HEK293 (cell line): ENCODE measurements around the gene USP12.

Experiments
- CTCF ChIA-PET: fragments of 350-600 bp; formaldehyde crosslinking; extraction: SDS; loops from one replicate; lab custom pipeline; 2021; ENCODE audit warnings: antibody characterized with exemption; lab: Yijun Ruan, JAX
- POLR2A ChIA-PET: fragments of 300-600 bp; formaldehyde crosslinking; extraction: SDS; loops from one replicate; lab custom pipeline; 2020; ENCODE audit warnings: antibody characterized with exemption, inconsistent platforms; lab: Yijun Ruan, JAX
- H3K27ac ChIP-seq: fragments of 200-500 bp; sonication (Bioruptor generic); 2 replicates; pipeline ENCODE4 v1.5.1; 2014; ENCODE audit warnings: low read depth, low read length, control low read depth, inconsistent platforms; ENCODE audit errors: extremely low read depth
- H3K36me3 ChIP-seq, 2 experiments: fragments of 200-500 bp in 1 of 2; sonication (Bioruptor generic) in 1 of 2; 1 replicate in 1 of 2; 2 replicates in 1 of 2; pipeline ENCODE4 v1.5.1; 2014 to 2017; ENCODE audit warnings: inconsistent platforms in 2 of 2, low read length in 2 of 2; ENCODE audit not compliant: control insufficient read depth in 2 of 2, insufficient read depth in 1 of 2
- H3K4me1 ChIP-seq: fragments of 200-500 bp; sonication (Bioruptor generic); 2 replicates; pipeline ENCODE4 v1.5.1; 2014; ENCODE audit warnings: mild to moderate bottlenecking, low read length, inconsistent platforms; ENCODE audit not compliant: control insufficient read depth, insufficient read depth
- H3K4me3 ChIP-seq: 2 replicates; pipeline ENCODE4 v1.5.1; 2011; ENCODE audit warnings: low read depth, mild to moderate bottlenecking, control low read depth, low read length, moderate library complexity
- H3K9me3 ChIP-seq: fragments of 200-500 bp; sonication (Bioruptor generic); 2 replicates; pipeline ENCODE4 v1.5.1; 2014; ENCODE audit warnings: low read depth, low read length, inconsistent platforms; ENCODE audit not compliant: control insufficient read depth, insufficient read depth
- BCL11A ChIP-seq: fragments of 450-650 bp; formaldehyde crosslinking; IDR thresholded peaks from 2 replicates; pipeline ENCODE4 v1.5.1; 2016; ENCODE audit warnings: low read depth, missing biosample characterization, missing genetic modification characterization
- EGR2 ChIP-seq: fragments of 450-650 bp; formaldehyde crosslinking; IDR thresholded peaks from 2 replicates; pipeline ENCODE4 v1.5.1; 2016; ENCODE audit warnings: low read depth, missing biosample characterization, missing genetic modification characterization
- FEZF1 ChIP-seq: fragments of 450-650 bp; formaldehyde crosslinking; IDR thresholded peaks from 2 replicates; pipeline ENCODE4 v1.5.1; 2016; ENCODE audit warnings: missing biosample characterization, missing genetic modification characterization
- GLI2 ChIP-seq: fragments of 450-650 bp; formaldehyde crosslinking; IDR thresholded peaks from 2 replicates; pipeline ENCODE4; 2017; ENCODE audit warnings: missing biosample characterization, missing genetic modification characterization, low read depth, borderline replicate concordance
- HOXC10 ChIP-seq: sonication (generic); formaldehyde crosslinking; IDR thresholded peaks from 2 replicates; pipeline ENCODE4 v1.8.1; 2023; ENCODE audit warnings: mild to moderate bottlenecking, missing genetic modification reagents
- INSM2 ChIP-seq: fragments of 450-650 bp; formaldehyde crosslinking; IDR thresholded peaks from 2 replicates; pipeline ENCODE4 v1.5.1; 2016; ENCODE audit warnings: missing biosample characterization, missing genetic modification characterization
- KLF17 ChIP-seq: fragments of 450-650 bp; formaldehyde crosslinking; IDR thresholded peaks from 2 replicates; pipeline ENCODE4 v1.5.1; 2016; ENCODE audit warnings: missing biosample characterization, missing genetic modification characterization
- PRDM1 ChIP-seq: fragments of 450-650 bp; formaldehyde crosslinking; IDR thresholded peaks from 2 replicates; pipeline ENCODE4; 2016; ENCODE audit warnings: missing biosample characterization, missing genetic modification characterization
- PRDM6 ChIP-seq: fragments of 450-650 bp; formaldehyde crosslinking; IDR thresholded peaks from 2 replicates; pipeline ENCODE4 v1.5.1; 2017; ENCODE audit warnings: missing biosample characterization, missing genetic modification characterization
- SP7 ChIP-seq: fragments of 450-650 bp; formaldehyde crosslinking; IDR thresholded peaks from 2 replicates; pipeline ENCODE4 v1.5.1; 2016; ENCODE audit warnings: missing biosample characterization, missing genetic modification characterization
- TCF7L2 ChIP-seq: IDR thresholded peaks from 2 replicates; pipeline ENCODE4 v1.6.1; 2011; ENCODE audit warnings: low read depth, mild to moderate bottlenecking, inconsistent platforms, low read length, moderate library complexity, borderline replicate concordance
- ZNF174 ChIP-seq: fragments of 450-650 bp; formaldehyde crosslinking; IDR thresholded peaks from 2 replicates; pipeline ENCODE4 v1.5.0; 2017; ENCODE audit warnings: missing biosample characterization, mild to moderate bottlenecking, missing genetic modification characterization
- ZNF175 ChIP-seq: fragments of 450-650 bp; formaldehyde crosslinking; IDR thresholded peaks from 2 replicates; pipeline ENCODE4 v1.5.1; 2016; ENCODE audit warnings: missing biosample characterization, missing genetic modification characterization
- ZNF18 ChIP-seq: fragments of 450-650 bp; formaldehyde crosslinking; IDR thresholded peaks from 2 replicates; pipeline ENCODE4 v1.5.1; 2016; ENCODE audit warnings: missing biosample characterization, missing genetic modification characterization
- ZNF274 ChIP-seq, 2 experiments: fragments of 200-500 bp in 1 of 2; fragments of 450-650 bp in 1 of 2; sonication (Bioruptor generic) in 1 of 2; formaldehyde crosslinking in 1 of 2; IDR thresholded peaks; 2 replicates each; pipeline versions ENCODE4 v1.5.1 to v1.6.1; 2014 to 2016; ENCODE audit warnings: borderline replicate concordance in 1 of 2, inconsistent platforms in 1 of 2, low read length in 1 of 2, missing biosample characterization in 1 of 2, missing genetic modification characterization in 1 of 2
- ZNF423 ChIP-seq: fragments of 450-650 bp; formaldehyde crosslinking; IDR thresholded peaks from 2 replicates; pipeline ENCODE4 v1.5.1; 2016; ENCODE audit warnings: missing biosample characterization, missing genetic modification characterization
- ZNF501 ChIP-seq: fragments of 450-650 bp; formaldehyde crosslinking; IDR thresholded peaks from 2 replicates; pipeline ENCODE4 v1.5.1; 2016; ENCODE audit warnings: missing biosample characterization, missing genetic modification characterization
- ZNF600 ChIP-seq: fragments of 450-650 bp; formaldehyde crosslinking; IDR thresholded peaks from 2 replicates; pipeline ENCODE4 v1.5.1; 2016; ENCODE audit warnings: missing biosample characterization, missing genetic modification characterization
- ZNF639 ChIP-seq: fragments of 450-650 bp; formaldehyde crosslinking; IDR thresholded peaks from 2 replicates; pipeline ENCODE4 v1.5.1; 2016; ENCODE audit warnings: missing biosample characterization, missing genetic modification characterization
- ZNF791 ChIP-seq: fragments of 450-650 bp; formaldehyde crosslinking; IDR thresholded peaks from 2 replicates; pipeline ENCODE4 v1.5.1; 2016; ENCODE audit warnings: missing biosample characterization, missing genetic modification characterization

Gene USP12

GRCh38 chr13:27131906-27132305, 39.7 kb downstream of the USP12 start:
- H3K4me1 ChIP-seq: no peaks in the 10 kb centered on the region; the same call in 1 of the 2 replicates

GRCh38 chr13:27130979-27131623, 40.5 kb downstream of the USP12 start:
- peak; percentile 64 for TF ChIP-seq ZNF18
- peak; percentile 64 for TF ChIP-seq FEZF1
- no peak for TF ChIP-seq ZNF423 (tag by site-specific recombination)
- TF ChIP-seq ZNF501: no peak
- TF ChIP-seq PRDM6 (tag by site-specific recombination): peak; percentile 76
- TF ChIP-seq ZNF791 (tag by site-specific recombination): no peak
- no peak for TF ChIP-seq BCL11A (tag by site-specific recombination)
- 0 out of 2 replicates have a peak, but pooled peaks have one; percentile 10 for TF ChIP-seq PRDM1 (tag by site-specific recombination)
- 0 out of 2 replicates have a peak, but pooled peaks have one; percentile 12 for TF ChIP-seq ZNF600 (tag by site-specific recombination)
- TF ChIP-seq INSM2: peak; percentile 83
- TF ChIP-seq, all 188 proteins: peak for 6
- CTCF ChIA-PET: interaction anchor here (0.6 kb wide), 1 partner anchor 944 kb away, joined by 3 read pairs; no protein-coding TSS in a partner anchor
- POLR2A ChIA-PET: no interaction called here
- H3K4me3 ChIP-seq: no peak overlapping the region
- H3K4me1 ChIP-seq: peaks cover 5% of the 10 kb centered on the region; the same call in 1 of the 2 replicates
- H3K9me3 ChIP-seq: no peaks in the 10 kb centered on the region
- no peak overlapping the region for H3K27ac ChIP-seq
- no peaks in the 10 kb centered on the region for H3K36me3 ChIP-seq

More at GRCh38 chr13:27131906-27132305, 39.7 kb downstream of the USP12 start:
- no peak overlapping the region for H3K27ac ChIP-seq
- TF ChIP-seq SP7 (peak; percentile 52), ZNF174 (tag by site-specific recombination) (no peak)
- TF ChIP-seq, all 188 proteins: peak for 1
- ChIA-PET CTCF (interaction anchor here (0.6 kb wide), 1 partner anchor 945 kb away, joined by 3 read pairs; no protein-coding TSS in a partner anchor), POLR2A (no interaction called here)
- Histone ChIP-seq H3K9me3 (no peaks in the 10 kb centered on the region), H3K4me3 (no peak overlapping the region), H3K36me3 (no peaks in the 10 kb centered on the region)

GRCh38 chr13:27130223-27130978, 41.2 kb downstream of the USP12 start:
- ChIA-PET POLR2A (no interaction called here), CTCF (no interaction called here)
- H3K4me3 ChIP-seq: no peak overlapping the region
- no peaks in the 10 kb centered on the region for H3K9me3 ChIP-seq
- peaks cover 5% of the 10 kb centered on the region; the same call in 1 of the 2 replicates for H3K4me1 ChIP-seq
- H3K27ac ChIP-seq: no peak overlapping the region
- no peaks in the 10 kb centered on the region for H3K36me3 ChIP-seq
- TF ChIP-seq ZNF175: 0 out of 2 replicates have a peak, but pooled peaks have one; percentile 55
- TF ChIP-seq TCF7L2: no peak
- TF ChIP-seq ZNF639 (tag by site-specific recombination): 0 out of 2 replicates have a peak, but pooled peaks have one; percentile 18
- no peak for TF ChIP-seq EGR2
- TF ChIP-seq GLI2: no peak
- TF ChIP-seq ZNF274 (IDR thresholded peaks at IDR 0.05; ENCODE audit: low read length): no peak
- no peak for TF ChIP-seq ZNF274 (tag by site-specific recombination; IDR thresholded peaks at IDR 0.05; ENCODE audit: borderline replicate concordance)
- no peak for TF ChIP-seq HOXC10
- TF ChIP-seq KLF17 (tag by site-specific recombination): no peak
